ENCODE data around the gene AGFG2.

- TF ChIP-seq CTCF (IDR thresholded peaks at IDR 0.05; ENCODE audit: low read length): no peak
- peak; percentile 64 for TF ChIP-seq EZH2 (optimal IDR thresholded peaks at IDR 0.05; ENCODE audit: low read depth, low read length)
Observed at GRCh38 chr7:100604976-100605911, 66.2 kb downstream of the AGFG2 start.
